Nephron progenitor cell (in vitro differentiated cells): ENCODE data around the gene FAM53B.
"Not testable (repeated sequence)": the region's sequence is repeated elsewhere in the genome, so short reads cannot be mapped to it uniquely, and the experiment has no call there.

ENCODE experiments used
- DNase-seq: peaks from one replicate; pipeline ENCODE4 v3.0.0; 2021
- H3K27ac Mint-ChIP-seq: 2 replicates; pipeline ENCODE4 v1.8.0; 2021; ENCODE audit warnings: mild to moderate bottlenecking, moderate library complexity, mixed read lengths
- H3K27me3 Mint-ChIP-seq: 2 replicates; pipeline ENCODE4 v1.8.0; 2021; ENCODE audit warnings: mild to moderate bottlenecking, low read depth, mixed read lengths; ENCODE audit not compliant: poor library complexity
- H3K36me3 Mint-ChIP-seq: 2 replicates; pipeline ENCODE4 v1.8.0; 2021; ENCODE audit warnings: low read depth, mixed read lengths
- H3K4me1 Mint-ChIP-seq: 2 replicates; pipeline ENCODE4 v1.8.0; 2021; ENCODE audit warnings: mixed read lengths
- H3K4me3 Mint-ChIP-seq: 2 replicates; pipeline ENCODE4 v1.8.0; 2021; ENCODE audit warnings: mild to moderate bottlenecking, moderate library complexity, mixed read lengths
- H3K9me3 Mint-ChIP-seq: 2 replicates; pipeline ENCODE4 v1.8.0; 2021; ENCODE audit warnings: mild to moderate bottlenecking, moderate library complexity, mixed read lengths
- TF ChIP-seq, protein P1 (sequence below): fragments of 200-600 bp; sonication (generic); IDR thresholded peaks from 2 replicates; pipeline ENCODE4 v1.5.0; 2021; ENCODE audit warnings: antibody characterized with exemption

The FAM53B gene

DNA sequence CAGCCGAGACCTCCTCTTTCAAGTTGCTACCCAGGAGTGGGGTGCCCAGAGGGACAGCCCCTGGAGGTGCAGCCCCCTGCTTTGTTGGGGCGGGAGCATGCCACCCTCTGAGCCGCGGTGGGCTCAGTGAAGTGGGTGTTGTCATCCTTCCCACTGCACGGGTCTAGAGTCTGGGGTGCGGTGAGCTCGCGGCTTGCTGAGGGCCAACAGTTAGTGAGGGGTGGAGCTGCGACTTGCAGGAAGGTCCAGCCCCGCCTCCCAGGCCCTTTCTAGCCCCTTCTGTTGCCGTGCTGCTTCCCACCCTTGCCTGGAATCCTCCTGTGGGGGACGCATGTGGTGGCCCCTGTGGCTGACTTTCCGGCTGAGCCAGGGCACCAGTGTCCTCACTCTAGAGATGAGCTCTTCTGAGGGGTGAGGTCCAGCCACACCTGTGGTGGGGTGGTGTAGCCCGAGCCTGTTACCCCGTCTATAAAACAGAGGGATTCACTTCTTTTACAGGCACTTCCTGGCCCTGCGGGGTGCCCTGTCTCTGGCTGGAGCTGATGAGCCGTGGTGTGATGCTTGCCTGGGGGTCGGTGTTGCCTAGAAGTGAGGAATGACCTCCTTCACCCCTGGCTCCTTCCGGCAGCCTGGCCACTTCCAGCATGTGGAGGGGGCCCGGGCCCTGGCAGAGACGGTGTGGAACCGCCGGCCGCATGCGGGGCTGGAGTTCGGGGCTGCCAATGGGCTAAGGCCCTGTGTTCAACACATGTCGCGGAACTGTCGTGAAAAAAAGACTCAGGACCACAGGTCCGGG is 127.9 kb downstream of the FAM53B start:
- peak overlapping the region; percentile 97 for H3K27ac Mint-ChIP-seq
- H3K4me1 Mint-ChIP-seq, result peaks cover 69% of the 10 kb centered on the region
- H3K27me3 Mint-ChIP-seq, result no peaks in the 10 kb centered on the region
- no peak overlapping the region for H3K4me3 Mint-ChIP-seq
- H3K36me3 Mint-ChIP-seq, result no peaks in the 10 kb centered on the region
- DNase-seq, result no peak
- TF ChIP-seq, protein P1, sequence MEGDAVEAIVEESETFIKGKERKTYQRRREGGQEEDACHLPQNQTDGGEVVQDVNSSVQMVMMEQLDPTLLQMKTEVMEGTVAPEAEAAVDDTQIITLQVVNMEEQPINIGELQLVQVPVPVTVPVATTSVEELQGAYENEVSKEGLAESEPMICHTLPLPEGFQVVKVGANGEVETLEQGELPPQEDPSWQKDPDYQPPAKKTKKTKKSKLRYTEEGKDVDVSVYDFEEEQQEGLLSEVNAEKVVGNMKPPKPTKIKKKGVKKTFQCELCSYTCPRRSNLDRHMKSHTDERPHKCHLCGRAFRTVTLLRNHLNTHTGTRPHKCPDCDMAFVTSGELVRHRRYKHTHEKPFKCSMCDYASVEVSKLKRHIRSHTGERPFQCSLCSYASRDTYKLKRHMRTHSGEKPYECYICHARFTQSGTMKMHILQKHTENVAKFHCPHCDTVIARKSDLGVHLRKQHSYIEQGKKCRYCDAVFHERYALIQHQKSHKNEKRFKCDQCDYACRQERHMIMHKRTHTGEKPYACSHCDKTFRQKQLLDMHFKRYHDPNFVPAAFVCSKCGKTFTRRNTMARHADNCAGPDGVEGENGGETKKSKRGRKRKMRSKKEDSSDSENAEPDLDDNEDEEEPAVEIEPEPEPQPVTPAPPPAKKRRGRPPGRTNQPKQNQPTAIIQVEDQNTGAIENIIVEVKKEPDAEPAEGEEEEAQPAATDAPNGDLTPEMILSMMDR, result no peak
- no peaks in the 10 kb centered on the region for H3K9me3 Mint-ChIP-seq

GRCh38 chr10:124615259-124615658 is 128.9 kb downstream of the FAM53B start:
- no peaks in the 10 kb centered on the region for H3K9me3 Mint-ChIP-seq
- no peak for DNase-seq
- TF ChIP-seq, protein P1, result no peak
- no peaks in the 10 kb centered on the region for H3K27me3 Mint-ChIP-seq
- H3K36me3 Mint-ChIP-seq, result no peaks in the 10 kb centered on the region
- H3K4me3 Mint-ChIP-seq, result peak overlapping the region; percentile 52
- peak overlapping the region; percentile 92 for H3K27ac Mint-ChIP-seq
- peaks cover 67% of the 10 kb centered on the region for H3K4me1 Mint-ChIP-seq

DNA sequence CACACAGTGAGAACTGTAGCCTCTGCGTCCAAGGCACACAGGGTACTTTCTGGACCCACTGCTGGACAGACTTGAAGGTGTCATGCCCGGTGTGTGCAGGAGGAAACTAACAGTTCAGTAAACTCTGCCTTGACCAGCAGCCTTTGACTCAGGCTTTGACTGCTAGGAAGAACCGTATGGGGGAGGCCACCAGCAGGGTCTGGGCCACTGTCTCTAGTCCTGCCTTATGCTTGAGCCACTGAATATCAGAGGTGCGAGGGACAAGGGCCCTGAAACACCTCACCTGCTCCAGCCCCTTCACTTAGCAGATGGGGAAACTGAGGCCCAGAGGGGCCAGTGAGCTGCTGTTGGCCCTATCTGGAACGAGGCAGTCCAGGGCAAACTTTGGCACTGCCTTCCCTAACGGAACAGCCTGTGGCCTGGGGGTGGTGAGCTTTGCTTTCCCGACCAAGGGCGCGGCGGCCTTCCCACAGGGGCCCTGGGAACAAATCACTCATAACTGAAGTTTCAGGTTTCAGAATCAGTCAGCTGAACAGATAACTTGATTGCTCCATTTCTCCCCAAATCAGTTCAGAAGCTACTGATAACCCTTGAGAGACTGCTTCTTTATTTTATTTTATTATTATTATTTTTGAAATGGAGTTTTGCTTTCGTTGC is 130.0 kb downstream of the FAM53B start:
- H3K27ac Mint-ChIP-seq, result no peak overlapping the region
- no peaks in the 10 kb centered on the region for H3K36me3 Mint-ChIP-seq
- TF ChIP-seq, protein P1, result no peak
- H3K9me3 Mint-ChIP-seq, result no peaks in the 10 kb centered on the region
- H3K27me3 Mint-ChIP-seq, result no peaks in the 10 kb centered on the region
- H3K4me3 Mint-ChIP-seq, result no peak overlapping the region
- H3K4me1 Mint-ChIP-seq, result peaks cover 57% of the 10 kb centered on the region
- DNase-seq, result no peak

DNA sequence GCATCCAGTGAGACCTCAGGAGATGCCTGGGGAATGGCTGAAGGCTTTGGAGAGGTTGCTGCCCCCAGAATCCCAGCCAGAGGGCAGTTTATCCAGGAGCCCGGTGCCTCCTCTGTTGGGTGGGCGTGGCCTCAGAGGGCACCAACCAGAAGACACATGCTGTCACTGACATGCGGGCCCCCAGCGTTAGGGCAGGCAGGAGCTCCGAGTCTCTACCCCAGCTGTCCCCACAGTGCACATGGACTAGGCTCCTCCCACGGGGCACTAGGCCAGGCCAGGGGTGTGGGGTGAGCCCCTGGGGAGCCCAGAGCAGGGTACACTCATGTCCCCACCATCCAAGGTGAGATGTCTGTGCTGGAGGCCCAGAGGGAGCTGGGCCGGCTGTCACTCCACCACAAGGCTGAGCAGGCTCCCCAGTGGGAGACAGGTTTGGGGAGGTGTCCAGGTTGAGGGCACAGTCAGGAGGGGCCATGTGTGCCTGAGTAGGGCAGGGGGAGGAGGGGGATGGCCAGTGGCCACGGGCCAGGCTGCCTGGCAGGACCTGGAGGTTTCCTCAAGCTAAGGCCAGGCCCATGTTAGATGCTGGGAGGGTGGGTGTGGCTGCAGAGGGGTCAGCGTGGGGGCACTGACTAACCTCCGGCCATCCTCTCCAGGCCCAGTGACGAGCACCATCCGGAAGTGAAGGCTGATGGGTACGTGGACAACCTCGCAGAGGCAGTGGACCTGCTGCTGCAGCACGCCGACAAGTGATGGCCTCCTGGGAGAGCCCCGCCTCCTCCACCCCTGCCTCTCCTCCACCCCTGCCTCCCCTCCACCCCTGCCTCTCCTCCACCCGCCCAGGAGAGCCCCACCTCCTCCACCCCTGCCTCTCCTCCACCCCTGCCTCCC is 131.3 kb downstream of the FAM53B start:
- DNase-seq, result peak; percentile 44
- H3K4me3 Mint-ChIP-seq, result no peak overlapping the region
- TF ChIP-seq, protein P1, result no peak
- H3K36me3 Mint-ChIP-seq, result no peaks in the 10 kb centered on the region
- H3K27me3 Mint-ChIP-seq, result no peaks in the 10 kb centered on the region
- H3K27ac Mint-ChIP-seq, result peak overlapping the region; percentile 96
- H3K9me3 Mint-ChIP-seq, result no peaks in the 10 kb centered on the region
- peaks cover 48% of the 10 kb centered on the region for H3K4me1 Mint-ChIP-seq

DNA sequence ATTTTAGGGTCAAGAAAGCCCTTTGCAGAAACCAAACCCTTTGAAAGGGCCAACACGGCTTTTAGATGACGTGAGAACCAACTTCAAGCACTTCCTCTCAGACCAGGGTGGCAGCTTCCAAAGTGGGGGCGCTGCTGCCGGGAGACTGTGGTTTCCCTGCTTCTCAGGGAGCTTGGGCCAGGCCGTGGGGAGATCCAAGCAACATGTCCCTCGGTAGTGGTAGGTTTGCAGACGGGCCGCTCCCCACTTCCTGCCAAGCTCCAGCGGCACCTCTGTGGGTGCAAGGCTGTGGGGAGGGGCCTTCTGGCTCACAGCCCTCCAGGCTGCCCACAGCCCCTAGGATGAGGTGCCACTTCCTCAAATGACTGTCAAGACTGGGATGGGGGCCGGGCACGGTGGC is 132.4 kb downstream of the FAM53B start:
- H3K27ac Mint-ChIP-seq, result no peak overlapping the region
- no peaks in the 10 kb centered on the region for H3K36me3 Mint-ChIP-seq
- no peak overlapping the region for H3K4me3 Mint-ChIP-seq
- H3K27me3 Mint-ChIP-seq, result no peaks in the 10 kb centered on the region
- TF ChIP-seq, protein P1, result no peak
- H3K9me3 Mint-ChIP-seq, result no peaks in the 10 kb centered on the region
- peaks cover 51% of the 10 kb centered on the region for H3K4me1 Mint-ChIP-seq
- DNase-seq, result no peak

- not testable (repeated sequence) for DNase-seq, H3K4me3 Mint-ChIP-seq, H3K27me3 Mint-ChIP-seq, H3K36me3 Mint-ChIP-seq, H3K9me3 Mint-ChIP-seq, H3K27ac Mint-ChIP-seq
- peaks cover 45% of the 10 kb centered on the region for H3K4me1 Mint-ChIP-seq
These were observed 133.3 kb downstream of the FAM53B start for GRCh38 chr10:124610851-124611250.

- not testable (repeated sequence) for H3K27me3 Mint-ChIP-seq, H3K36me3 Mint-ChIP-seq, DNase-seq, H3K27ac Mint-ChIP-seq, H3K4me3 Mint-ChIP-seq, H3K9me3 Mint-ChIP-seq
- H3K4me1 Mint-ChIP-seq, result peaks cover 43% of the 10 kb centered on the region
These were observed 134.0 kb downstream of the FAM53B start for GRCh38 chr10:124610186-124610585.
